Heart right ventricle (tissue), 16 donors: ENCODE results near the gene APOO. TPM values are rescaled to one million over a fixed set of nuclear protein-coding genes. Genes with fewer than 3 reads are reported as not detected.

Experiments used
- ATAC-seq, 8 donors: fragments of 200-7000 bp; cut with Tn5 transposase; one replicate each; pipeline ENCODE4 v1.9.1; 2020; ENCODE audit warnings: mild to moderate bottlenecking in 8 of 8, moderate library complexity in 8 of 8, moderate number of reproducible peaks in 1 of 8
- DNase-seq, 2 donors: peaks; one replicate each; pipeline ENCODE4 v3.0.0-alpha.2; 2020
- H3K27ac ChIP-seq, 10 donors: fragments of 200-600 bp; sonication (generic) in 2 of 10; one replicate each; pipeline versions ENCODE4 v1.5.0 to v1.8.0; 2020 to 2022; ENCODE audit warnings: mild to moderate bottlenecking in 3 of 10
- H3K27me3 ChIP-seq, 7 donors: fragments of 200-600 bp; one replicate each; pipeline ENCODE4 v1.8.0; 2021 to 2022; ENCODE audit warnings: mild to moderate bottlenecking in 2 of 7
- H3K36me3 ChIP-seq, 9 donors: fragments of 200-600 bp; sonication (generic) in 1 of 9; one replicate each; pipeline versions ENCODE4 v1.5.0 to v1.8.0; 2020 to 2022; ENCODE audit warnings: mild to moderate bottlenecking in 2 of 9
- H3K4me1 ChIP-seq, 9 donors: fragments of 200-600 bp; sonication (generic) in 1 of 9; one replicate each; pipeline versions ENCODE4 v1.5.0 to v1.8.0; 2020 to 2022; ENCODE audit warnings: mild to moderate bottlenecking in 4 of 9
- H3K4me3 ChIP-seq, 10 donors: fragments of 200-600 bp; sonication (generic) in 2 of 10; one replicate each; pipeline versions ENCODE4 v1.5.0 to v1.8.0; 2020 to 2022; ENCODE audit warnings: mild to moderate bottlenecking in 7 of 10, moderate library complexity in 2 of 10
- H3K9me3 ChIP-seq, 11 donors: fragments of 200-600 bp in 10 of 11; sonication (generic) in 2 of 11; one replicate each; pipeline versions ENCODE4 v1.5.0 to v1.8.0; 2013 to 2022; ENCODE audit warnings: mild to moderate bottlenecking in 2 of 11, control low read depth in 1 of 11, moderate library complexity in 1 of 11
- WGBS, 2 donors: extraction: QIAGEN DNeasy Blood & Tissue Kit; methylation state at CpG; one replicate each; pipeline ENCODE4 v1.1.7; 2013; ENCODE audit warnings: inconsistent platforms in 1 of 2; 5-methylcytosine and 5-hydroxymethylcytosine counted together
- intact Hi-C, 10 donors: fragments of 100-400 bp; cut with DNase I; formaldehyde crosslinking; loops; one replicate each; pipeline versions ENCODE4 v1.11.1 to v1.14.2; 2022
- polyA plus RNA-seq, 2 donors: library from polyadenylated mRNA; stranded (reverse); fragments of 200-250 nt; gene quantifications; one replicate each; pipeline ENCODE4 v1.2.3, GENCODE V29; 2013
- total RNA-seq, 10 donors: library from RNA; stranded (reverse); fragmentation: NEBNext Ultra II Directional in 3 of 10; extraction: Animal tissue kit (Norgen Biotek cat#: 25700) in 3 of 10; gene quantifications; one replicate each; pipeline versions ENCODE4 v1.2.1 to v1.2.4, GENCODE V29; 2021 to 2023
- TF ChIP-seq, protein P1 (sequence below), 9 donors: fragments of 200-600 bp; sonication (generic) in 2 of 9; IDR thresholded peaks; one replicate each; pipeline versions ENCODE4 v1.5.0 to v1.8.0; 2021 to 2022; ENCODE audit warnings: antibody characterized with exemption in 9 of 9, mild to moderate bottlenecking in 5 of 9, moderate library complexity in 1 of 9
- donor health status: Arrhythmogenic right ventricular cardiomyopathy.
- donor health status: ischemic (EF 13 %, LVEDD 7.1; RV severe dilation, severe dysfunction).
- donor health status: healthy with polysubstance abuse.
- donor health status: DM: no; HTN: yes; CAD: no.
- donor health status: DM: no; HTN: no; CAD: no.
- donor health status: ischemic (EF 25% LVEDD 6.9; RV normal size, moderate dysfunction).
- donor health status: ischemic (EF 25% LVEDD 5.7; RV mildly dilated, moderate dysfunction).
- donor health status: healthy.
- donor health status: DM: yes; HTN: yes; CAD: no.
- donor health status: Ischemic cardiomyopathy.
- donor health status: ischemic (EF 35%, LVEDD 5.7; RV mildly dilated, moderate dysfunction).
- donor health status: nonischemic (EF 11% LVEDD 7.7; RV severe dilation, severe dysfunction).
- donor health status: DM: yes; HTN: yes; CAD: no.
- donor health status: PGD.
- donor health status: ischemic (EF 29% LVEDD 5.4; RV normal size, mild dysfunction).
- donor health status: nonischemic (EF 23%, LVEDD 6.1; RV moderate dilation, normal function).

The APOO gene
- total and polyA plus RNA-seq, 12 donors = 60.9 to 132 (median 102) TPM

DNA sequence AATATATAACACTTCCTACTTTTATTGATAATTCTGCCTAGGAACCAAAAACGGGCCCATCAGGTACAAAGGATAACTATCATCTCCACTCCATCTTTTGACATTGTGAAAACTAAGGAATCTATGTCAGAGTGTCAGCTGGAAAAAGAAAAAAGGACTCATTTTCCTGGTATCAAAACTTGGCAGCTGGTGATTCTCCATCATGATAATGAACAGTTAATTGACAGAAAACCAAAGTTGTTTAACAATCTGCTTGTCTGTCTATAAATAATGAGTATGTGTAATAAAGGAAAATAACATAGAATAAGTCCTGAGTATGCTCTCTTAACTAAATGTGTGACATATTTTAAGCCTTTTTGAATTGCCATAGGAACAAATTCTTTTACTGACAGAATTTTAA is 31.5 kb upstream of the APOO start:
- Histone ChIP-seq H3K36me3 (no peaks in the 10 kb centered on the region), H3K4me1 (no peaks in the 10 kb centered on the region), H3K27ac (no peak overlapping the region), H3K27me3 (peaks cover 0 to 74% (median 0%) of the 10 kb centered on the region in 7 donors), H3K9me3 (no peaks in the 10 kb centered on the region), H3K4me3 (no peak overlapping the region)
- intact Hi-C loops = no loop called here
- WGBS, 2 donors = 56 to 60% methylated on average over 1 of the region's 1 CpG
- ATAC-seq (no peak), DNase-seq (no peak)
- TF ChIP-seq, protein P1, sequence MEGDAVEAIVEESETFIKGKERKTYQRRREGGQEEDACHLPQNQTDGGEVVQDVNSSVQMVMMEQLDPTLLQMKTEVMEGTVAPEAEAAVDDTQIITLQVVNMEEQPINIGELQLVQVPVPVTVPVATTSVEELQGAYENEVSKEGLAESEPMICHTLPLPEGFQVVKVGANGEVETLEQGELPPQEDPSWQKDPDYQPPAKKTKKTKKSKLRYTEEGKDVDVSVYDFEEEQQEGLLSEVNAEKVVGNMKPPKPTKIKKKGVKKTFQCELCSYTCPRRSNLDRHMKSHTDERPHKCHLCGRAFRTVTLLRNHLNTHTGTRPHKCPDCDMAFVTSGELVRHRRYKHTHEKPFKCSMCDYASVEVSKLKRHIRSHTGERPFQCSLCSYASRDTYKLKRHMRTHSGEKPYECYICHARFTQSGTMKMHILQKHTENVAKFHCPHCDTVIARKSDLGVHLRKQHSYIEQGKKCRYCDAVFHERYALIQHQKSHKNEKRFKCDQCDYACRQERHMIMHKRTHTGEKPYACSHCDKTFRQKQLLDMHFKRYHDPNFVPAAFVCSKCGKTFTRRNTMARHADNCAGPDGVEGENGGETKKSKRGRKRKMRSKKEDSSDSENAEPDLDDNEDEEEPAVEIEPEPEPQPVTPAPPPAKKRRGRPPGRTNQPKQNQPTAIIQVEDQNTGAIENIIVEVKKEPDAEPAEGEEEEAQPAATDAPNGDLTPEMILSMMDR (IDR thresholded peaks at IDR 0.05) = no peak

DNA sequence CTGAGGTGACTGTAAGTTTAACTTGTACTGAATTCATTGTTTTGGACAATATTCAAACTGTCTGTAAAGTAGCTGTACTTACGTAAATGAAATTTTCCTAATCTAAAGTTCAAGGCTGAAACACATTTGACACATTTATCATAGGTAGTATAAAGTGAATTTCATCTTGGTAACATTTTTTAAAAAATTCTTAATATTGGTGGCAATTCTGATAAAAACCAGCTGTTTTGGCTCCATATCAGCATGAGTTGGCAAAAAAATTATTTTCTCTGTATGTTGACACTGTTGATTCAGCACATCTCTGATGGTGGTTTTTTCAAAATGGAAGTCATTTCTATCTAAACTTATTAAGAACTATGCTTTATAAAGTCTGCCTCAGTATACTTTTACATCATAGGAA is 31.0 kb upstream of the APOO start:
- 78 to 80% methylated on average over 1 of the region's 1 CpG for WGBS, 2 donors
- Histone ChIP-seq H3K9me3 (no peaks in the 10 kb centered on the region), H3K27ac (no peak overlapping the region), H3K36me3 (no peaks in the 10 kb centered on the region), H3K4me1 (no peaks in the 10 kb centered on the region), H3K27me3 (peaks cover 0 to 73% (median 0%) of the 10 kb centered on the region in 7 donors), H3K4me3 (no peak overlapping the region)
- no peak for ATAC-seq
- no peak for DNase-seq
- intact Hi-C loops = no loop called here
- TF ChIP-seq, protein P1 (IDR thresholded peaks at IDR 0.05) = no peak

DNA sequence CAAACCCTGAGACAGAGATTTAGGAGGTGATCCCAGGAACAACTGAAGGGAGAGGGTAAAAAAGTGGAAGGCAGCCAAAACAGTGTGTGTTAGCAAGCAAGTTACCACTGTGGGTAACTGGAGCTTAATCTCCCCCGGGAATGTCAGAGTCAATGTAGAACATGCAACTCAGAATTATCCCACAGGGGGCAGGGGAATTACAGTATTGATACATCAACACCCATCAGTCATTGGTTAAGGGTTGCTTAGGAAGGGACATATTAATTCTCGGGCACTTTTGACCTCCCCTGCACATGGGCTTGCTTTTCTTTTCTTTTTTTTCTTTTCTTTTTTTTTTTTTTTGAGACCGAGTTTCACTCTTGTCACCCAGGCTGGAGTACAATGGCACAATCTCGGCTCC is 29.4 kb upstream of the APOO start:
- Histone ChIP-seq H3K4me1 (no peaks in the 10 kb centered on the region), H3K27me3 (peaks cover 0 to 60% (median 0%) of the 10 kb centered on the region in 7 donors), H3K9me3 (no peaks in the 10 kb centered on the region), H3K4me3 (no peak overlapping the region), H3K27ac (no peak overlapping the region), H3K36me3 (no peaks in the 10 kb centered on the region)
- TF ChIP-seq, protein P1 (IDR thresholded peaks at IDR 0.05) = no peak
- intact Hi-C loops = no loop called here
- no peak for DNase-seq
- no peak for ATAC-seq
- WGBS, 2 donors = 57 to 59% methylated on average over 3 to 4 of the region's 4 CpGs

DNA sequence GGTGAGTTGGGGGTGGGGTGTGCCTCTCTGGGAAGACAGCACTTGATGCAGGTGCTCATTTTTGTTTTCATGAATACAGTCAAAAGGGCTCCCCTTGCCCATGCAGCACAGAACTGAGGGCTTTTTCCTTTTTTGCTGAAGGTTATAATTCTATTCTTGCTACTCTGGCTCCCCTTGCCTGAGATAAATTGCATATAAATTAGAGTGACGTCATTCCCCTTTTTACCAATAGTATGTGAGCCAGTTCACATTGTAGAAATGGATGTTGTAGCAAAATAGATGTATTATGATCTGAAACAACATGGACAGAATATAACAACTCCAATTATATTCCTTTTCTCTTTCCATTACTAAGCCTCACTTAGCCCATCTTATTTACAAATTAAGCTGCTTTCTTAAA is 28.4 kb upstream of the APOO start:
- H3K27me3 ChIP-seq = peaks cover 0 to 55% (median 0%) of the 10 kb centered on the region in 7 donors
- DNase-seq = no peak
- no peaks in the 10 kb centered on the region for H3K9me3 ChIP-seq
- TF ChIP-seq, protein P1 (IDR thresholded peaks at IDR 0.05) = no peak
- H3K4me1 ChIP-seq = no peaks in the 10 kb centered on the region
- no peak overlapping the region for H3K27ac ChIP-seq
- no peak for ATAC-seq
- no peaks in the 10 kb centered on the region for H3K36me3 ChIP-seq
- intact Hi-C loops = no loop called here
- no peak overlapping the region for H3K4me3 ChIP-seq
- WGBS, 2 donors = 43 to 48% methylated on average over 1 of the region's 1 CpG
